Sigmoid colon (tissue), 4 donors: ENCODE measurements around the gene TMEM109.

Experiments used
- EP300 ChIP-seq, 4 donors: sonication (generic); formaldehyde crosslinking; IDR thresholded peaks; one replicate each; pipeline ENCODE4 v1.6.1; 2017; ENCODE audit warnings: antibody characterized with exemption in 4 of 4
- TF ChIP-seq, protein P1 (sequence below), 4 experiments: fragments of 450-650 bp in 3 of 4; fragments of 200-600 bp in 1 of 4; IDR thresholded peaks; one replicate each; pipeline ENCODE4 v1.5.1; 2016 to 2019; ENCODE audit warnings: antibody characterized with exemption in 4 of 4, mild to moderate bottlenecking in 3 of 4, moderate library complexity in 2 of 4

DNA sequence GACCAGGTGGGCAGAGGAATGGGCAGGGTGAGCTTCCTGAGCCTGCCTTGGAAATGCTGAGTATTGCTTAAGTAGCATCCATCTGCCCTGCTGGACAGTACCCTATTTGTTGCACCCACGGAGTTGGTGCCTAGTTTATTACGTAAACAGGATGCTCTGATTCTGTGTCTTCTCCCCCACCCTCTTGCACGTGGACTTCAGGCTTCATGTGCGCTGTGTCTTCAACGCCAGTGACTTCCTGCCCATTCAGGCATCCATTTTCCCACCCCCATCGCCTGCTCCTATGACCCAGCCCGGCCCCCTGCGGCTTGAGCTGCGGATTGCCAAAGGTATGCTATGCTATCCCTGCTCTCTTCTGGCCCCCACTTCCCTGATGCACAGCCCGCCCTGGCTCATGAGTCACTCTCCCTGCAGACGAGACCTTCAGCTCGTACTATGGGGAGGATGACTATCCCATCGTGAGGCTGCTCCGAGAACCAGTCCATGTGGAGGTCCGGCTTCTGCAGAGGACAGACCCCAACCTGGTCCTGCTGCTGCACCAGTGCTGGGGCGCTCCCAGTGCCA, 40.9 kb upstream of the TMEM109 start:
- TF ChIP-seq, protein P1, sequence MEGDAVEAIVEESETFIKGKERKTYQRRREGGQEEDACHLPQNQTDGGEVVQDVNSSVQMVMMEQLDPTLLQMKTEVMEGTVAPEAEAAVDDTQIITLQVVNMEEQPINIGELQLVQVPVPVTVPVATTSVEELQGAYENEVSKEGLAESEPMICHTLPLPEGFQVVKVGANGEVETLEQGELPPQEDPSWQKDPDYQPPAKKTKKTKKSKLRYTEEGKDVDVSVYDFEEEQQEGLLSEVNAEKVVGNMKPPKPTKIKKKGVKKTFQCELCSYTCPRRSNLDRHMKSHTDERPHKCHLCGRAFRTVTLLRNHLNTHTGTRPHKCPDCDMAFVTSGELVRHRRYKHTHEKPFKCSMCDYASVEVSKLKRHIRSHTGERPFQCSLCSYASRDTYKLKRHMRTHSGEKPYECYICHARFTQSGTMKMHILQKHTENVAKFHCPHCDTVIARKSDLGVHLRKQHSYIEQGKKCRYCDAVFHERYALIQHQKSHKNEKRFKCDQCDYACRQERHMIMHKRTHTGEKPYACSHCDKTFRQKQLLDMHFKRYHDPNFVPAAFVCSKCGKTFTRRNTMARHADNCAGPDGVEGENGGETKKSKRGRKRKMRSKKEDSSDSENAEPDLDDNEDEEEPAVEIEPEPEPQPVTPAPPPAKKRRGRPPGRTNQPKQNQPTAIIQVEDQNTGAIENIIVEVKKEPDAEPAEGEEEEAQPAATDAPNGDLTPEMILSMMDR (IDR thresholded peaks at IDR 0.05), result no peak
- TF ChIP-seq EP300 (IDR thresholded peaks at IDR 0.05), result no peak
